HFF-Myc (cell line): ENCODE results near the gene LRRC7.

Source experiments
- DNase-seq: peaks from one replicate; pipeline ENCODE4 v3.0.0-alpha.2; 2011; ENCODE audit warnings: low read depth; ENCODE audit errors: extremely low read depth
- H3K4me3 ChIP-seq: replicated peaks from 2 replicates; pipeline ENCODE4 v1.5.1; 2011; ENCODE audit warnings: low read depth, mild to moderate bottlenecking, control low read depth, low read length
- TF ChIP-seq, protein P1 (sequence below): IDR thresholded peaks from 2 replicates; pipeline ENCODE4 v1.5.1; 2012; ENCODE audit warnings: mild to moderate bottlenecking, low read depth, low read length, control low read depth; ENCODE audit errors: missing control alignments

The LRRC7 gene

GRCh38 chr1:69976896-69977295, 409.2 kb downstream of the LRRC7 start:
- DNase-seq = peak; percentile 32
- TF ChIP-seq, protein P1, sequence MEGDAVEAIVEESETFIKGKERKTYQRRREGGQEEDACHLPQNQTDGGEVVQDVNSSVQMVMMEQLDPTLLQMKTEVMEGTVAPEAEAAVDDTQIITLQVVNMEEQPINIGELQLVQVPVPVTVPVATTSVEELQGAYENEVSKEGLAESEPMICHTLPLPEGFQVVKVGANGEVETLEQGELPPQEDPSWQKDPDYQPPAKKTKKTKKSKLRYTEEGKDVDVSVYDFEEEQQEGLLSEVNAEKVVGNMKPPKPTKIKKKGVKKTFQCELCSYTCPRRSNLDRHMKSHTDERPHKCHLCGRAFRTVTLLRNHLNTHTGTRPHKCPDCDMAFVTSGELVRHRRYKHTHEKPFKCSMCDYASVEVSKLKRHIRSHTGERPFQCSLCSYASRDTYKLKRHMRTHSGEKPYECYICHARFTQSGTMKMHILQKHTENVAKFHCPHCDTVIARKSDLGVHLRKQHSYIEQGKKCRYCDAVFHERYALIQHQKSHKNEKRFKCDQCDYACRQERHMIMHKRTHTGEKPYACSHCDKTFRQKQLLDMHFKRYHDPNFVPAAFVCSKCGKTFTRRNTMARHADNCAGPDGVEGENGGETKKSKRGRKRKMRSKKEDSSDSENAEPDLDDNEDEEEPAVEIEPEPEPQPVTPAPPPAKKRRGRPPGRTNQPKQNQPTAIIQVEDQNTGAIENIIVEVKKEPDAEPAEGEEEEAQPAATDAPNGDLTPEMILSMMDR = no peak
- no peak overlapping the region for H3K4me3 ChIP-seq

GRCh38 chr1:69982992-69983391, 415.3 kb downstream of the LRRC7 start:
- TF ChIP-seq, protein P1 = no peak
- DNase-seq = peak; percentile 40
- H3K4me3 ChIP-seq = no peak overlapping the region

DNA sequence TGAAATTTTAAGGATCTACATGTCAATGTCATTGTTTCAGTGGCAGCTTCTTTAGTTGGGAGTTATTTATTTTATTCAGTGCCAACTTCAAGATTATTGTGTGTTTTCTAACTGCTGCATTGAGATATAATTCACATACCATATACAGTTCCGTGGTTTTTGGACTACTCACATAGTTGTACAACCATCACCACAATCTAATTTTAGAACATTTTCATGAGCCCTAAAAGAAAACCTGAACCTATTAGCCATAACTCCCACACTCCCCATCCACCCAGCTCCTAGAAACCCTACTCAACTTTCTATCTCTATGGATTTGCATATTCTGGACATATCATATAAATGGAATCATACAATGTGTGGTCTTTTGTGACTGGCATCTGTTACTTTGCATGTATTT, 417.7 kb downstream of the LRRC7 start:
- no peak overlapping the region for H3K4me3 ChIP-seq
- TF ChIP-seq, protein P1 = no peak
- DNase-seq = no peak

GRCh38 chr1:69985901-69986439, 418.2 kb downstream of the LRRC7 start:
- no peak for DNase-seq
- TF ChIP-seq, protein P1 = no peak
- H3K4me3 ChIP-seq = no peak overlapping the region

GRCh38 chr1:69987881-69988280, 420.2 kb downstream of the LRRC7 start:
- no peak for DNase-seq
- TF ChIP-seq, protein P1 = no peak
- H3K4me3 ChIP-seq = no peak overlapping the region

DNA sequence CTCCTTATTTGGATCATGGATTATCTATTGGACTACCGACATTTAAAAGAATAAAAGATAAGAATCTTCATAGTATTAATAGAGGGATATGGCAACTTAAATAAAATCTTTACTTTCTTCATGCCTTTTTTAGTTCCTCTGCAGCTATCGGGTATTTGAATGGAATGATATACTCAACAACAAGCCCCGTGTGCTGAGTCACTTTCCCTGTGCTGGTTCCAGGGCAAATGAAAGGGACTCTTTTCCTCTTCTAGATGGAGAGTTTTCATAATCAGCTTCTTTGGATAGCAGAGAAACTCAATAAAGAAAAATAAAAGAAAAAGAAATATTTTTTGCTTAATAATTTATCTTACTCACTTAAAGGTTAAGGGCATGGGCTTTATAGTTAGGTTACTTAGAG, 423.9 kb downstream of the LRRC7 start:
- no peak for DNase-seq
- TF ChIP-seq, protein P1 = no peak

GRCh38 chr1:69992594-69992993, 424.9 kb downstream of the LRRC7 start:
- TF ChIP-seq, protein P1 = no peak
- H3K4me3 ChIP-seq = no peak overlapping the region
- no peak for DNase-seq

More for the DNA sequence above, 423.9 kb downstream of the LRRC7 start:
- no peak overlapping the region for H3K4me3 ChIP-seq
